Osteocyte (in vitro differentiated cells): ENCODE results near the gene EPB42. TPM values are rescaled to one million over a fixed set of nuclear protein-coding genes. Genes with fewer than 3 reads are reported as not detected.

Source experiments
- DNase-seq: peaks from one replicate; pipeline ENCODE4 v3.0.0; 2021; ENCODE audit warnings: mixed read lengths; ENCODE audit not compliant: unreplicated experiment; ENCODE audit errors: extremely low spot score
- H3K27ac Mint-ChIP-seq: one replicate; pipeline ENCODE4 v1.8.0; 2021; ENCODE audit warnings: mild to moderate bottlenecking, mixed read lengths; ENCODE audit not compliant: unreplicated experiment
- H3K27me3 Mint-ChIP-seq: one replicate; pipeline ENCODE4 v1.8.0; 2021; ENCODE audit warnings: mixed read lengths; ENCODE audit not compliant: unreplicated experiment
- H3K36me3 Mint-ChIP-seq: one replicate; pipeline ENCODE4 v1.8.0; 2021; ENCODE audit warnings: mixed read lengths; ENCODE audit not compliant: unreplicated experiment
- H3K4me1 Mint-ChIP-seq: one replicate; pipeline ENCODE4 v1.8.0; 2021; ENCODE audit warnings: mixed read lengths; ENCODE audit not compliant: unreplicated experiment
- H3K4me3 Mint-ChIP-seq: one replicate; pipeline ENCODE4 v1.8.0; 2021; ENCODE audit warnings: mild to moderate bottlenecking, moderate library complexity, mixed read lengths; ENCODE audit not compliant: unreplicated experiment
- H3K9me3 Mint-ChIP-seq: one replicate; pipeline ENCODE4 v1.8.0; 2021; ENCODE audit warnings: mixed read lengths; ENCODE audit not compliant: unreplicated experiment
- CTCF ChIP-seq: fragments of 200-600 bp; sonication (generic); IDR thresholded peaks from 2 replicates; pipeline ENCODE4 v1.5.0; 2021; ENCODE audit warnings: antibody characterized with exemption, mild to moderate bottlenecking, moderate library complexity
- total RNA-seq: library from RNA; stranded (reverse); gene quantifications from 2 replicates; pipeline ENCODE4 v1.2.1, GENCODE V29; 2021

EPB42 gene
- total RNA-seq, 1 donor from 2014 or later = not detected

- Mint-ChIP-seq H3K36me3 (peaks cover 2% of the 10 kb centered on the region), H3K9me3 (no peaks in the 10 kb centered on the region), H3K27ac (peak overlapping the region; percentile 73), H3K27me3 (peaks cover 22% of the 10 kb centered on the region), H3K4me3 (no peak overlapping the region), H3K4me1 (peaks cover 16% of the 10 kb centered on the region)
- TF ChIP-seq CTCF = no peak
- DNase-seq = no peak
These were observed 28.9 kb upstream of the EPB42 start for GRCh38 chr15:43249699-43250203.

- TF ChIP-seq CTCF = no peak
- H3K4me1 Mint-ChIP-seq = peaks cover 16% of the 10 kb centered on the region
These were observed 28.4 kb upstream of the EPB42 start for GRCh38 chr15:43249236-43249635.

GRCh38 chr15:43246261-43246774, 25.5 kb upstream of the EPB42 start:
- Mint-ChIP-seq H3K4me1 (peaks cover 13% of the 10 kb centered on the region), H3K4me3 (no peak overlapping the region), H3K9me3 (no peaks in the 10 kb centered on the region), H3K36me3 (peaks cover 2% of the 10 kb centered on the region), H3K27me3 (peaks cover 38% of the 10 kb centered on the region), H3K27ac (no peak overlapping the region)
- TF ChIP-seq CTCF = no peak
- no peak for DNase-seq

More at GRCh38 chr15:43249236-43249635, 28.4 kb upstream of the EPB42 start:
- DNase-seq = no peak
- no peaks in the 10 kb centered on the region for H3K9me3 Mint-ChIP-seq
- peaks cover 2% of the 10 kb centered on the region for H3K36me3 Mint-ChIP-seq
- no peak overlapping the region for H3K4me3 Mint-ChIP-seq
- H3K27ac Mint-ChIP-seq = peak overlapping the region; percentile 73
- peaks cover 20% of the 10 kb centered on the region for H3K27me3 Mint-ChIP-seq

- Mint-ChIP-seq H3K4me1 (peaks cover 3% of the 10 kb centered on the region), H3K27ac (no peak overlapping the region), H3K36me3 (peaks cover 2% of the 10 kb centered on the region), H3K9me3 (no peaks in the 10 kb centered on the region), H3K27me3 (peaks cover 57% of the 10 kb centered on the region), H3K4me3 (no peak overlapping the region)
- TF ChIP-seq CTCF = no peak
- DNase-seq = no peak
These were observed 23.3 kb upstream of the EPB42 start for GRCh38 chr15:43244092-43244491.

GRCh38 chr15:43243020-43243645, 22.3 kb upstream of the EPB42 start:
- Mint-ChIP-seq H3K27ac (no peak overlapping the region), H3K4me1 (no peaks in the 10 kb centered on the region), H3K9me3 (no peaks in the 10 kb centered on the region), H3K36me3 (peaks cover 2% of the 10 kb centered on the region), H3K4me3 (no peak overlapping the region), H3K27me3 (peaks cover 66% of the 10 kb centered on the region)
- TF ChIP-seq CTCF = no peak
- no peak for DNase-seq
